Lung (tissue), 12 donors: Measurements from ENCODE around the gene ZSCAN20. TPM values are rescaled to one million over a fixed set of nuclear protein-coding genes. Genes with fewer than 3 reads are reported as not detected.

Source experiments
- ATAC-seq: fragments of 200-7000 bp; cut with Tn5 transposase; one replicate; pipeline ENCODE4 v1.9.1; 2020; ENCODE audit warnings: moderate number of reproducible peaks; ENCODE audit not compliant: insufficient read depth, low FRiP score
- DNase-seq, 3 donors: peaks; one replicate each; pipeline ENCODE4 v3.0.0-alpha.2; 2013 to 2017
- H3K27ac ChIP-seq, 2 donors: one replicate each; pipeline ENCODE4 v1.5.1; 2013; ENCODE audit warnings: mild to moderate bottlenecking in 2 of 2, moderate library complexity in 2 of 2, control low read depth in 1 of 2, inconsistent platforms in 1 of 2, low read depth in 1 of 2, low read length in 1 of 2
- H3K27me3 ChIP-seq, 3 donors: one replicate each; pipeline ENCODE4 v1.5.1; 2013; ENCODE audit warnings: low read length in 2 of 3; ENCODE audit not compliant: control insufficient read depth in 3 of 3, insufficient read depth in 3 of 3
- H3K36me3 ChIP-seq, 4 donors: one replicate each; pipeline ENCODE4 v1.5.1; 2013; ENCODE audit warnings: low read length in 4 of 4, mild to moderate bottlenecking in 1 of 4, moderate library complexity in 1 of 4; ENCODE audit not compliant: control insufficient read depth in 4 of 4, insufficient read depth in 4 of 4
- H3K4me1 ChIP-seq, 5 donors: one replicate each; pipeline ENCODE4 v1.5.1; 2013; ENCODE audit warnings: low read length in 5 of 5, mild to moderate bottlenecking in 2 of 5, moderate library complexity in 1 of 5; ENCODE audit not compliant: control insufficient read depth in 5 of 5, insufficient read depth in 5 of 5
- H3K4me3 ChIP-seq: one replicate; pipeline ENCODE4 v1.5.1; 2013; ENCODE audit warnings: mild to moderate bottlenecking, control low read depth, moderate library complexity
- H3K9ac ChIP-seq, 2 donors: one replicate each; pipeline ENCODE4 v1.5.1; 2013; ENCODE audit warnings: low read length in 2 of 2, control low read depth in 1 of 2; ENCODE audit not compliant: insufficient read depth in 1 of 2
- H3K9me3 ChIP-seq, 4 donors: one replicate each; pipeline ENCODE4 v1.5.1; 2013; ENCODE audit warnings: low read length in 3 of 4, mild to moderate bottlenecking in 1 of 4, moderate library complexity in 1 of 4; ENCODE audit not compliant: control insufficient read depth in 4 of 4, insufficient read depth in 3 of 4
- WGBS, 2 donors: extraction: QIAGEN DNeasy Blood & Tissue Kit; methylation state at CpG; one replicate each; pipeline ENCODE4 v1.1.7; 2013; 5-methylcytosine and 5-hydroxymethylcytosine counted together
- polyA plus RNA-seq, 2 donors: library from polyadenylated mRNA; stranded (reverse); fragments of 200-250 nt; gene quantifications; one replicate each; pipeline ENCODE4 v1.2.1, GENCODE V29; 2013
- total RNA-seq, 2 donors: library from RNA; depleted of rRNA in 1 of 2; stranded (reverse); fragments of >200 nt in 1 of 2; gene quantifications; one replicate each; pipeline ENCODE4 v1.2.1, GENCODE V29; 2014 to 2021
- TF ChIP-seq, protein P1 (sequence below): IDR thresholded peaks from 2 replicates; pipeline ENCODE4 v1.5.1; 2012; ENCODE audit warnings: mild to moderate bottlenecking; ENCODE audit errors: control extremely low read depth, extremely low read depth
- donor health status: control.
- donor health status: control.
- donor health status: Bipolar disorder and iron deficiency.
- donor health status: healthy.
- donor health status: DM: yes; HTN: yes; CAD: no.

ZSCAN20 gene
- total and polyA plus RNA-seq, 4 donors, result 0.67 to 5.7 (median 3.2) TPM

GRCh38 chr1:33471416-33471815 lies 1.0 kb upstream of the ZSCAN20 start:
- ATAC-seq, result no peak
- TF ChIP-seq, protein P1, sequence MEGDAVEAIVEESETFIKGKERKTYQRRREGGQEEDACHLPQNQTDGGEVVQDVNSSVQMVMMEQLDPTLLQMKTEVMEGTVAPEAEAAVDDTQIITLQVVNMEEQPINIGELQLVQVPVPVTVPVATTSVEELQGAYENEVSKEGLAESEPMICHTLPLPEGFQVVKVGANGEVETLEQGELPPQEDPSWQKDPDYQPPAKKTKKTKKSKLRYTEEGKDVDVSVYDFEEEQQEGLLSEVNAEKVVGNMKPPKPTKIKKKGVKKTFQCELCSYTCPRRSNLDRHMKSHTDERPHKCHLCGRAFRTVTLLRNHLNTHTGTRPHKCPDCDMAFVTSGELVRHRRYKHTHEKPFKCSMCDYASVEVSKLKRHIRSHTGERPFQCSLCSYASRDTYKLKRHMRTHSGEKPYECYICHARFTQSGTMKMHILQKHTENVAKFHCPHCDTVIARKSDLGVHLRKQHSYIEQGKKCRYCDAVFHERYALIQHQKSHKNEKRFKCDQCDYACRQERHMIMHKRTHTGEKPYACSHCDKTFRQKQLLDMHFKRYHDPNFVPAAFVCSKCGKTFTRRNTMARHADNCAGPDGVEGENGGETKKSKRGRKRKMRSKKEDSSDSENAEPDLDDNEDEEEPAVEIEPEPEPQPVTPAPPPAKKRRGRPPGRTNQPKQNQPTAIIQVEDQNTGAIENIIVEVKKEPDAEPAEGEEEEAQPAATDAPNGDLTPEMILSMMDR, result no peak
- H3K9ac ChIP-seq, result no peak overlapping the region
- WGBS, 2 donors, result 92 to 94% methylated on average over 4 of the region's 4 CpGs
- no peaks in the 10 kb centered on the region for H3K9me3 ChIP-seq
- H3K4me1 ChIP-seq, result peaks cover 0 to 21% (median 12%) of the 10 kb centered on the region in 5 donors
- no peak overlapping the region for H3K4me3 ChIP-seq
- H3K27ac ChIP-seq, result peak overlapping the region in 1 of 2 donors; percentile 22
- no peaks in the 10 kb centered on the region for H3K36me3 ChIP-seq
- no peaks in the 10 kb centered on the region for H3K27me3 ChIP-seq
- DNase-seq, result no peak

GRCh38 chr1:33473900-33474299 lies 1.5 kb downstream of the ZSCAN20 start:
- Histone ChIP-seq H3K4me1 (peaks cover 0 to 17% (median 12%) of the 10 kb centered on the region in 5 donors), H3K27me3 (no peaks in the 10 kb centered on the region), H3K4me3 (no peak overlapping the region), H3K9me3 (no peaks in the 10 kb centered on the region), H3K36me3 (peaks cover 0 to 2% (median 0%) of the 10 kb centered on the region in 4 donors), H3K27ac (peak overlapping the region in 1 of 2 donors; percentile 86), H3K9ac (no peak overlapping the region)
- DNase-seq (no peak), ATAC-seq (no peak)
- TF ChIP-seq, protein P1, result no peak

DNA sequence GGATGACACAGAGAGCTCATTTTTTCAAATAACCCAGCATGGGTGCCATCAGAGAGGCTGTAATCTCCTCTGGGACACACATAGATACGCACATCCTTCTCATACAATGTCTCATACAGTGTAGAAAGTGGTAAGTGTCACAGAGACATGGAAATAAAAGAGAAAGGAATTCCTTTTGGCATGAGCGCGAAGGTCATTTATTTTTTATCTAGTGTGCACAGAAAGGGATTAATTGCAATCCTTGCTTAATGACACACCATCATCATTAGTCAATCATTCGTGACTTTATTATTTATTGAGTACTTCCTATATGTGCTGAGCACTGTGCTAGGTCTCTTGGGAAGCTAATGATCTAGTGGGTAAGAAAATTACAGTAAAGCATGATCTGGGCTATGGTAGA lies 5.0 kb downstream of the ZSCAN20 start:
- peaks cover 0 to 11% (median 7%) of the 10 kb centered on the region in 4 donors for H3K36me3 ChIP-seq
- TF ChIP-seq, protein P1, result no peak
- no peak overlapping the region for H3K27ac ChIP-seq
- no peak overlapping the region for H3K9ac ChIP-seq
- H3K4me1 ChIP-seq, result peaks cover 0 to 12% (median 7%) of the 10 kb centered on the region in 5 donors
- H3K9me3 ChIP-seq, result no peaks in the 10 kb centered on the region
- ATAC-seq (no peak), DNase-seq (no peak)
- H3K4me3 ChIP-seq, result no peak overlapping the region
- no peaks in the 10 kb centered on the region for H3K27me3 ChIP-seq
- WGBS, 2 donors, result 75 to 85% methylated on average over 4 of the region's 4 CpGs

DNA sequence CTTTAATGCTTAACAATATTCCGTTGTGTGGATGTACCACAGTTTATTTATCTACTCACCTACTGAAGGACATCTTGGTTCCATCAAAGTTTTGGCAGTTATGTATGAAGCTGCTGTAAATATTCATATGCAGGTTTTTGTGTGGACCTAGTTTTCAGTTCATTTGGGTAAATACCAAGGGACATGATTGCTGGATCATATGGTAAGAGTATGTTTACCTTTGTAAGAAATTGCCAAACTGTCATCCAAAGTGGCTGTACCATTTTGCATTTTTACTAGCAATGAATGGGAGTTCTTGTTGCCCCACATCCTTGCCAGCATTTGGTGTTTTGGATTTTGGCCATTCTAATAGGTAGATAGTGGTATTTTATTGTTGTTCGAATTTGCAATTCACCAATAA lies 10.0 kb downstream of the ZSCAN20 start:
- WGBS, 2 donors, result 93 to 97% methylated on average over 2 of the region's 2 CpGs
- H3K36me3 ChIP-seq, result peaks cover 1 to 23% (median 20%) of the 10 kb centered on the region in 4 donors
- no peak for ATAC-seq
- no peaks in the 10 kb centered on the region for H3K27me3 ChIP-seq
- TF ChIP-seq, protein P1, result no peak
- no peaks in the 10 kb centered on the region for H3K4me1 ChIP-seq
- H3K4me3 ChIP-seq, result no peak overlapping the region
- peaks cover 0 to 5% (median 1%) of the 10 kb centered on the region in 4 donors for H3K9me3 ChIP-seq
- DNase-seq, result no peak
- H3K27ac ChIP-seq, result no peak overlapping the region
- H3K9ac ChIP-seq, result no peak overlapping the region
